ENCODE data around the gene CDKAL1. TPM values are rescaled to one million over a fixed set of nuclear protein-coding genes. Genes with fewer than 3 reads are reported as not detected.
"Not testable (repeated sequence)": the region's sequence is repeated elsewhere in the genome, so short reads cannot be mapped to it uniquely, and the experiment has no call there.

CDKAL1 gene
- total and polyA plus RNA-seq, 4 donors, result 3.0 to 21.7 (median 9.4) TPM

GRCh38 chr6:20609924-20610323 lies 75.7 kb downstream of the CDKAL1 start:
- H3K27me3 ChIP-seq (ENCODE audit: control insufficient read depth in 1 of 2, insufficient read depth in 2 of 2, low read length in 1 of 2); intact Hi-C loops (cut with DNase I); H3K36me3 ChIP-seq (ENCODE audit: control insufficient read depth in 1 of 2, insufficient read depth in 2 of 2, low read length in 1 of 2); H3K9me3 ChIP-seq (ENCODE audit: control insufficient read depth, low read length); H3K4me3 ChIP-seq (ENCODE audit: low read length in 2 of 2); H3K27ac ChIP-seq (ENCODE audit: low read depth in 1 of 2, low read length in 2 of 2); DNase-seq; ATAC-seq (ENCODE audit: low FRiP score); H3K4me1 ChIP-seq (ENCODE audit: control insufficient read depth in 1 of 2, insufficient read depth in 2 of 2, low read length in 2 of 2): not testable (repeated sequence)
- WGBS, 2 donors, result 96 to 98% methylated on average over 2 of the region's 2 CpGs

DNA sequence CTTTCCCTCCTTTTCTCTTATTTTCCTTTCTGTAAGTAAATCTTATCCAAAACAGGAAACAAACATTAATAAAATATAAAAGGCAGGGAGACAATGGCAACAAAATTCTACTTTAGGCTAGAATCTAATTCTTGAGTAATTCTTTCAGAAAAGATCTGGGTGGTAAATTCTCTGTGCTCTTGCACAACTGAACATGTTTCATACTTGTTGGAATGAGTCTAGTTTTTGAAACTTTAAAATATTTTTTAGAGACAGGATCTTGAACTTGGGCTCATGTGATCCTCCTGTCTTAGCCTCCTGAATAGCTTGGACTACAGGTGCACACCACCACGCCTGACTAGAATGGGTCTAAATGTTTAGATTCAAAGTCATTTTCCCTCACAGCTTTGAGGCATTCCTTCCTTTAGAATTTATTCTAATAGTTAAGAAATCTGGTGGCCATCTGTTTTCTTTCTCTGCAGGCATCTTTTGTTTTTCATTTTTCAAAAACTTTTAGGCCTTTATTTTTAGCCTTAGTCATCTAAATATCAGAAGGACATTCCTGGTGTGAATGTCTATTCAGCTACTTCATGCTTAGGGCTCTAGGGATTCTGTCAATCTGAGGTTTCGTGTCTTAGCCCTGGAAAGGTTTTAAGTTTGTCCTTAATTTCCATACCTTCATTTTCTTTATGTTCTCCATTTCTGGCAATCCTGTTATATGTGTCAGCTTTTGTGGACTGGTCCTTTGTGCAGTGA lies 76.5 kb downstream of the CDKAL1 start:
- intact Hi-C loops (cut with DNase I), result no loop called here
- WGBS, 2 donors, result 89 to 91% methylated on average over 2 of the region's 2 CpGs
- Histone ChIP-seq H3K9me3 (ENCODE audit: control insufficient read depth, low read length) (no peaks in the 10 kb centered on the region), H3K27me3 (ENCODE audit: control insufficient read depth in 1 of 2, insufficient read depth in 2 of 2, low read length in 1 of 2) (no peaks in the 10 kb centered on the region), H3K4me3 (ENCODE audit: low read length in 2 of 2) (no peak overlapping the region), H3K36me3 (ENCODE audit: control insufficient read depth in 1 of 2, insufficient read depth in 2 of 2, low read length in 1 of 2) (no peaks in the 10 kb centered on the region), H3K4me1 (ENCODE audit: control insufficient read depth in 1 of 2, insufficient read depth in 2 of 2, low read length in 2 of 2) (no peaks in the 10 kb centered on the region), H3K27ac (ENCODE audit: low read depth in 1 of 2, low read length in 2 of 2) (no peak overlapping the region)
- DNase-seq (no peak), ATAC-seq (ENCODE audit: low FRiP score) (no peak)

DNA sequence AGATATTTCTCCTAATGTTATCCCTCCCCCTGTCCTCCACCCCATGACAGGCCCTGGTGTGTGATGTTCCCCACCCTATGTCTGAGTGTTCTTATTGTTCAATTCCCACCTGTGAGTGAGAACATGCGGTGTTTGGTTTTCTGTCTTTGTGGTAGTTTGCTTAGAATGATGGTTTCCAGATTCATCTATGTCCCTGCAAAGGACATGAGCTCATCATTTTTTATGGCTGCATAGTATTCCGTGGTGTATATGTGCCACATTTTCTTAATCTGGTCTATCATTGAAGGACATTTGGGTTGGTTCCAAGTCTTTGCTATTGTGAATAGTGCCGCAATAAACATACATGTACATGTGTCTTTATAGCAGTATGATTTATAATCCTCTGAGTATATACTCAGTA lies 83.3 kb downstream of the CDKAL1 start:
- WGBS, 2 donors, result 82 to 99% methylated on average over 3 of the region's 3 CpGs
- H3K36me3 ChIP-seq (ENCODE audit: control insufficient read depth in 1 of 2, insufficient read depth in 2 of 2, low read length in 1 of 2); H3K9me3 ChIP-seq (ENCODE audit: control insufficient read depth, low read length); intact Hi-C loops (cut with DNase I); H3K27ac ChIP-seq (ENCODE audit: low read depth in 1 of 2, low read length in 2 of 2); H3K4me3 ChIP-seq (ENCODE audit: low read length in 2 of 2); H3K4me1 ChIP-seq (ENCODE audit: control insufficient read depth in 1 of 2, insufficient read depth in 2 of 2, low read length in 2 of 2); H3K27me3 ChIP-seq (ENCODE audit: control insufficient read depth in 1 of 2, insufficient read depth in 2 of 2, low read length in 1 of 2); ATAC-seq (ENCODE audit: low FRiP score); DNase-seq: not testable (repeated sequence)

- intact Hi-C loops (cut with DNase I), result no loop called here
- 36 to 50% methylated on average over 2 of the region's 2 CpGs for WGBS, 2 donors
- Histone ChIP-seq H3K27me3 (ENCODE audit: control insufficient read depth in 1 of 2, insufficient read depth in 2 of 2, low read length in 1 of 2) (no peaks in the 10 kb centered on the region), H3K4me3 (ENCODE audit: low read length in 2 of 2) (no peak overlapping the region), H3K36me3 (ENCODE audit: control insufficient read depth in 1 of 2, insufficient read depth in 2 of 2, low read length in 1 of 2) (no peaks in the 10 kb centered on the region), H3K27ac (ENCODE audit: low read depth in 1 of 2, low read length in 2 of 2) (no peak overlapping the region), H3K9me3 (ENCODE audit: control insufficient read depth, low read length) (no peaks in the 10 kb centered on the region), H3K4me1 (ENCODE audit: control insufficient read depth in 1 of 2, insufficient read depth in 2 of 2, low read length in 2 of 2) (no peaks in the 10 kb centered on the region)
- ATAC-seq (ENCODE audit: low FRiP score) (no peak), DNase-seq (no peak)
Measured at GRCh38 chr6:20620043-20620442, 85.8 kb downstream of the CDKAL1 start.

GRCh38 chr6:20623761-20624160 lies 89.5 kb downstream of the CDKAL1 start:
- Histone ChIP-seq H3K36me3 (ENCODE audit: control insufficient read depth in 1 of 2, insufficient read depth in 2 of 2, low read length in 1 of 2) (no peaks in the 10 kb centered on the region), H3K9me3 (ENCODE audit: control insufficient read depth, low read length) (no peaks in the 10 kb centered on the region), H3K4me1 (ENCODE audit: control insufficient read depth in 1 of 2, insufficient read depth in 2 of 2, low read length in 2 of 2) (no peaks in the 10 kb centered on the region), H3K4me3 (ENCODE audit: low read length in 2 of 2) (no peak overlapping the region), H3K27ac (ENCODE audit: low read depth in 1 of 2, low read length in 2 of 2) (no peak overlapping the region), H3K27me3 (ENCODE audit: control insufficient read depth in 1 of 2, insufficient read depth in 2 of 2, low read length in 1 of 2) (no peaks in the 10 kb centered on the region)
- no peak for DNase-seq
- intact Hi-C loops (cut with DNase I), result no loop called here
- no peak for ATAC-seq (ENCODE audit: low FRiP score)

GRCh38 chr6:20626165-20626564 lies 91.9 kb downstream of the CDKAL1 start:
- Histone ChIP-seq H3K27ac (ENCODE audit: low read depth in 1 of 2, low read length in 2 of 2) (no peak overlapping the region), H3K4me3 (ENCODE audit: low read length in 2 of 2) (no peak overlapping the region), H3K27me3 (ENCODE audit: control insufficient read depth in 1 of 2, insufficient read depth in 2 of 2, low read length in 1 of 2) (no peaks in the 10 kb centered on the region), H3K9me3 (ENCODE audit: control insufficient read depth, low read length) (no peaks in the 10 kb centered on the region), H3K36me3 (ENCODE audit: control insufficient read depth in 1 of 2, insufficient read depth in 2 of 2, low read length in 1 of 2) (no peaks in the 10 kb centered on the region), H3K4me1 (ENCODE audit: control insufficient read depth in 1 of 2, insufficient read depth in 2 of 2, low read length in 2 of 2) (no peaks in the 10 kb centered on the region)
- intact Hi-C loops (cut with DNase I), result no loop called here
- DNase-seq (no peak), ATAC-seq (ENCODE audit: low FRiP score) (no peak)

- no peaks in the 10 kb centered on the region for H3K9me3 ChIP-seq (ENCODE audit: control insufficient read depth, low read length)
- H3K4me3 ChIP-seq (ENCODE audit: low read length in 2 of 2), result no peak overlapping the region
- H3K27ac ChIP-seq (ENCODE audit: low read depth in 1 of 2, low read length in 2 of 2), result no peak overlapping the region
- peaks cover 2 to 3% of the 10 kb centered on the region in 2 donors for H3K4me1 ChIP-seq (ENCODE audit: control insufficient read depth in 1 of 2, insufficient read depth in 2 of 2, low read length in 2 of 2)
- intact Hi-C loops (cut with DNase I), result no loop called here
- ATAC-seq (ENCODE audit: low FRiP score), result no peak
- H3K27me3 ChIP-seq (ENCODE audit: control insufficient read depth in 1 of 2, insufficient read depth in 2 of 2, low read length in 1 of 2), result no peaks in the 10 kb centered on the region
- WGBS, 2 donors, result 99 to 100% methylated on average over 1 of the region's 1 CpG
- DNase-seq, result no peak
- no peaks in the 10 kb centered on the region for H3K36me3 ChIP-seq (ENCODE audit: control insufficient read depth in 1 of 2, insufficient read depth in 2 of 2, low read length in 1 of 2)
Measured at GRCh38 chr6:20629509-20629908, 95.3 kb downstream of the CDKAL1 start.

GRCh38 chr6:20630136-20630535 lies 95.9 kb downstream of the CDKAL1 start:
- WGBS, 2 donors, result 65 to 96% methylated on average over 3 of the region's 3 CpGs
- Histone ChIP-seq H3K27me3 (ENCODE audit: control insufficient read depth in 1 of 2, insufficient read depth in 2 of 2, low read length in 1 of 2) (no peaks in the 10 kb centered on the region), H3K36me3 (ENCODE audit: control insufficient read depth in 1 of 2, insufficient read depth in 2 of 2, low read length in 1 of 2) (no peaks in the 10 kb centered on the region), H3K9me3 (ENCODE audit: control insufficient read depth, low read length) (no peaks in the 10 kb centered on the region), H3K27ac (ENCODE audit: low read depth in 1 of 2, low read length in 2 of 2) (no peak overlapping the region), H3K4me3 (ENCODE audit: low read length in 2 of 2) (no peak overlapping the region), H3K4me1 (ENCODE audit: control insufficient read depth in 1 of 2, insufficient read depth in 2 of 2, low read length in 2 of 2) (peaks cover 2 to 3% of the 10 kb centered on the region in 2 donors)
- DNase-seq, result no peak
- intact Hi-C loops (cut with DNase I), result no loop called here
- ATAC-seq (ENCODE audit: low FRiP score), result no peak

DNA sequence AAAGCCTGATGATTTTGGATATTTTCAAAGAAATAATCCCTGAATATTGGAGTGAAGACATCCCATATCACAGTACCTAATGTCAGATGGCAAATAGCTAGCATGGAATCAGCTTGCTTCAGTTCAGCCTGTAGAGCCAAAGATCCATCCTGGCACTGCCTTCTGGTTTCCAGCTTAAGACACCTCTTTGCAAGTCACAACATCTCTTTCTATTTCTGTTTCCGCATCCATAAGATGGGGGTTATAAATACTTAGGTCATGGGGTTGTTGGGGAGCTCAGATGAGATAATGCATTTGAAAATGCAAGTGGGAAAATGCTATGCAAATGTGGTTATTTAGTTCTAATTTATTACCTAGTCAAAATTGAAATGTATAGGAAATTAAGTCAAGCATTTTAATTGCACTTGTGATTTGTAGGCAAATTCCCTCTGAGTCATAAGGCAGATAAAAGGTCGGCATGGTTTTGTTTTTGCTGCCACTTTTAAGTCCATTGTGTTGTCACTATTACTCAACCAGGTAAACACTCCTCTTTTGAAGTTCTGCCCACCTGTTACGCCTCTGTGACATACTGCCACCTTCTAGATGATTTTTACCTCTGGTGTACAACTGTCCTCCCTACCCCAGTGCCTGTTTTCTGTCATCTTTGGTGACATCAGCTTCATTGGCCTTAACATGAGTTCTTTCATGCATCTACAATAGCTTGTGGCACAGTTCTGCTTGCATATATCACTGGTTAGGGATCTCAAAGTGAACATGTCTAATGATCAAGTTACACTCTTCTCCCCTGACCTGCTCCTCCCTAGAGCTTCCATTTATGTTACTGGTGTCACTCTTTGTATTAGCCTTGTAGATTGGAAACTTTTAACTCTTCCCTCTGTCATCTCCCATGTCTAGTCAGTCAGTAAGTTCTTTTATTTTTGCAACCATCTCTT lies 96.6 kb downstream of the CDKAL1 start:
- no peak overlapping the region for H3K27ac ChIP-seq (ENCODE audit: low read depth in 1 of 2, low read length in 2 of 2)
- intact Hi-C loops (cut with DNase I), result no loop called here
- no peaks in the 10 kb centered on the region for H3K27me3 ChIP-seq (ENCODE audit: control insufficient read depth in 1 of 2, insufficient read depth in 2 of 2, low read length in 1 of 2)
- H3K4me3 ChIP-seq (ENCODE audit: low read length in 2 of 2), result no peak overlapping the region
- no peak for ATAC-seq (ENCODE audit: low FRiP score)
- no peak for DNase-seq
- peaks cover 2 to 3% of the 10 kb centered on the region in 2 donors for H3K4me1 ChIP-seq (ENCODE audit: control insufficient read depth in 1 of 2, insufficient read depth in 2 of 2, low read length in 2 of 2)
- H3K36me3 ChIP-seq (ENCODE audit: control insufficient read depth in 1 of 2, insufficient read depth in 2 of 2, low read length in 1 of 2), result no peaks in the 10 kb centered on the region
- no peaks in the 10 kb centered on the region for H3K9me3 ChIP-seq (ENCODE audit: control insufficient read depth, low read length)
- 73% methylated on average over 3 of the region's 3 CpGs for WGBS, 2 donors
